GM12801 (cell line): ENCODE measurements around the gene MCM7.

Source experiments
- TF ChIP-seq, protein P1 (sequence below): IDR thresholded peaks from one replicate; pipeline ENCODE4 v1.5.1; 2011; ENCODE audit warnings: control low read depth; ENCODE audit not compliant: insufficient read length; ENCODE audit errors: extremely low read depth

The MCM7 gene

DNA sequence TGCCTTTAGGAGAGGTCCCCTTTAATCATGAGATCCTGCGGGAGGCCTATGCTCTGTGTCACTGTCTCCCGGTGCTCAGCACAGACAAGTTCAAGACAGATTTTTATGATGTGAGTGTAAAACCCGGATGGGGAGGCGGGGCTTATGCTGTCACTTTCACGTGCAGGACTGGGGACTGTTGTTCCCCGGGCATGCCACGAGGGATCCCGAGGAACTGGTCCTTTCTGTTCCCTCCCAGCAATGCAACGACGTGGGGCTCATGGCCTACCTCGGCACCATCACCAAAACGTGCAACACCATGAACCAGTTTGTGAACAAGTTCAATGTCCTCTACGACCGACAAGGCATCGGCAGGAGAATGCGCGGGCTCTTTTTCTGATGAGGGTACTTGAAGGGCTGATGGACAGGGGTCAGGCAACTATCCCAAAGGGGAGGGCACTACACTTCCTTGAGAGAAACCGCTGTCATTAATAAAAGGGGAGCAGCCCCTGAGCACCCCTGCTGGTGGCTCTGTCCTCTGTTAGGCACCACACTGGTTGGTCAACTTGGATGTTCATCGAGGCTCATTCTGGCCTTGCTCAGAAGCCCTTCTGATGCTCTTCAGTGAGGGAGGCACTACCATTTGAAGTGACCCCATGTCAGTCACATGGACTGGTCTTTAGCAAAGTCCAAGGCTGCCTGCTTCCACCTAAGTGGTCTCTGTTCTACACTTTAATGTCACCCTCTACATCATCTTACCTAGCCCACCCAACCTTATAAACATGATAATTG, 9.6 kb downstream of the MCM7 start:
- TF ChIP-seq, protein P1, sequence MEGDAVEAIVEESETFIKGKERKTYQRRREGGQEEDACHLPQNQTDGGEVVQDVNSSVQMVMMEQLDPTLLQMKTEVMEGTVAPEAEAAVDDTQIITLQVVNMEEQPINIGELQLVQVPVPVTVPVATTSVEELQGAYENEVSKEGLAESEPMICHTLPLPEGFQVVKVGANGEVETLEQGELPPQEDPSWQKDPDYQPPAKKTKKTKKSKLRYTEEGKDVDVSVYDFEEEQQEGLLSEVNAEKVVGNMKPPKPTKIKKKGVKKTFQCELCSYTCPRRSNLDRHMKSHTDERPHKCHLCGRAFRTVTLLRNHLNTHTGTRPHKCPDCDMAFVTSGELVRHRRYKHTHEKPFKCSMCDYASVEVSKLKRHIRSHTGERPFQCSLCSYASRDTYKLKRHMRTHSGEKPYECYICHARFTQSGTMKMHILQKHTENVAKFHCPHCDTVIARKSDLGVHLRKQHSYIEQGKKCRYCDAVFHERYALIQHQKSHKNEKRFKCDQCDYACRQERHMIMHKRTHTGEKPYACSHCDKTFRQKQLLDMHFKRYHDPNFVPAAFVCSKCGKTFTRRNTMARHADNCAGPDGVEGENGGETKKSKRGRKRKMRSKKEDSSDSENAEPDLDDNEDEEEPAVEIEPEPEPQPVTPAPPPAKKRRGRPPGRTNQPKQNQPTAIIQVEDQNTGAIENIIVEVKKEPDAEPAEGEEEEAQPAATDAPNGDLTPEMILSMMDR: no peak

DNA sequence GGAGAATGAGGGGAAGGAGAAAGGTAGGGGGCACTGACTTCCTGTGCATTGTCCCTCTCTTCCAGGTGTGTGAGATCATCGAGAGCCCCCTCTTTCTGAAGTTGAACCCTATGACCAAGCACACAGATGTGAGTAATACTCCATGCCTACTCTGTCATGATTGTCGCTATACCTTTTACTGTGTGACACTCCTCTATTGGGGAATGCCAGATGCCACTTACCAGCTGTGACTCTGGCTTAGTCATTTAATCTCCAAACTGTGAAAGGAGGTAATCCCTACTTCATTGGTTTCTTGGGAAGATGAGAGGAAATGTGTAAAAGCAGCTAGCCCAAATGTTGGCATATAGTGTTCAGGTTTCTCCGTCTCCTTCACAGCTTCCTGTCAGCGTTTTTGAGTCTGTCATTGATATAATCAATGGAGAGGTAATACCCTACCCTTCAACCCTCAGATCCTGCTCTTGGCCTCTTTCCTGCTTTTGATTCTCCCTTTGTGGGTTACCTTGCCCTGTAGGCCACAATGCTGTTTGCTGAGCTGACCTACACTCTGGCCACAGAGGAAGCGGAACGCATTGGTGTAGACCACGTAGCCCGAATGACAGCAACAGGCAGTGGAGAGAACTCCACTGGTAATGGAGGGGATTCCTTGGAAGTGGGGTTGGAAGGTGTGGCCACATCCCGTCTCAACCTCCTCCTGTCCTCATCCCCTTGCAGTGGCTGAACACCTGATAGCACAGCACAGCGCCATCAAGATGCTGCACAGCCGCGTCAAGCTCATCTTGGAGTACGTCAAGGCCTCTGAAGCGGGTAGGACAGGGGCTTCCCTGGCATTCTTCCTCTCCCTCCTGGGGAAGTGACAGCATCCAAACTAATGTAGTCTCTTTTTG, 10.4 kb downstream of the MCM7 start:
- TF ChIP-seq, protein P1: no peak

DNA sequence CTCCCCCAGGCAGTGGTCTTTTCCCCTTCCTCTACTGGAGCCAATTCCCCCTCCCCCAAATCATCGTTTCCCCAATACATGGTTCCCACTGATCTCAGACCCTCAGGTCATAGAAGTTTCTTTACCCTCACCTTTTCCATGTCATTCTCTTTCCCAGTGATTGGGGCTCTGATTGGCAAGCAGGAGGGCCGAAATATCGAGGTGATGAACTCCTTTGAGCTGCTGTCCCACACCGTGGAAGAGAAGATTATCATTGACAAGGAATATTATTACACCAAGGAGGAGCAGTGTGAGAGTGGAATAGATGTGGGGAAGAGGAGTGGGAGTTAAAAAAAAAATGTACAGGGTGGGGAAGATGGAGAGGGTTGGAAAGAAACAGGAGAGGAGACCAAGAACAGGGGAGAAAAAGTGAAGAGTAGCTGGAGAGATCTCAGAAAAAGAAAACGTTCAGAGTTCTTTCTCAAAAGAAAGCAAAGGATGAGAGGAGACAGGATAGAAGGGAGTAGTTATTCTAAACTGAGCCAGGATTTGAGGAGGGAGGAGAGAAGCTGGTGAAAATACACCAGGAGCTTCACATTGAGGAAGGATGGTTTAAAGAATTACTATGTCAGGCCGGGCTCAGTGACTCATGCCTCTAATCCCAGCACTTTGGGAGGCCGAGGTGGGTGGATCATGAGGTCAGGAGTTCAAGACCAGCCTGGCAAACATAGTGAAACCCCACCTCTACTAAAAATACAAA, 11.6 kb downstream of the MCM7 start:
- TF ChIP-seq, protein P1: no peak

DNA sequence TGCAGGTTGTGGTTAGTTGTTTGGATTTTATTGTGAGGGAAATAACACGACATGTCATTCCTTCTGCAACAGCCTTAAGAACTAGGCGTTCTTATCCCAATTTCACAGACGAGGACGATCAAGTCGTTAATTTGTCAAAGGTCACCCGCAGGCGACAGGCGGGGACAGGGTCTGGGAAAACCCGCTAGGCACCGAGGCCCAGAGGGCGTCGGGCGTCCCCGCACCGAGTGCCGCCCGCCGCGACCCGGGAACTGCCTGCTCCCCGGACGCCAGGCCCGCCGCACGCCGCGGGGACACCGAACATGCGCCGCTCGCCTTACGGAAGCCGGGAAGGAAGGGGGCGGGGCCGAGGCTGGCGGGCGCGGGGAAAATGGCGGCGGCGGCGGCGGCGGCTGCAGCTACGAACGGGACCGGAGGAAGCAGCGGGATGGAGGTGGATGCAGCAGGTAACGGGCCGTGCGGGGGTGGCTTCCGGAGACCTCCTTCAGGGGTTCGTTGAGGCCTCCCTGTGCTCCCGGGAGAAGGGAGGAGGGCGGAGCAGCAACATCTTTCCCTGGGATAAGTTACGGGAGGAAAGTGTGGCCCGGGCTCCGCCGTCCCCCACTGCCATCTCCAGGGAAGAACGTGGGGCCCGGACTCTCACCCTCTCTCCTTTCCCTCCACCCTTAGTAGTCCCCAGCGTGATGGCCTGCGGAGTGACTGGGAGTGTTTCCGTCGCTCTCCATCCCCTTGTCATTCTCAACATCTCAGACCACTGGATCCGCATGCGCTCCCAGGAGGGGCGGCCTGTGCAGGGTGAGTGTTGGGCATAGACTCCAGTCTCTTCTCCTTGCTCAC, 12.4 kb downstream of the MCM7 start, which contains the start of gene COPS6:
COPS6 (plus strand) TSS at position 349 of the 837 bp plus-strand sequence; CDS start at position 371, 22 bp downstream.
- TF ChIP-seq, protein P1: no peak

DNA sequence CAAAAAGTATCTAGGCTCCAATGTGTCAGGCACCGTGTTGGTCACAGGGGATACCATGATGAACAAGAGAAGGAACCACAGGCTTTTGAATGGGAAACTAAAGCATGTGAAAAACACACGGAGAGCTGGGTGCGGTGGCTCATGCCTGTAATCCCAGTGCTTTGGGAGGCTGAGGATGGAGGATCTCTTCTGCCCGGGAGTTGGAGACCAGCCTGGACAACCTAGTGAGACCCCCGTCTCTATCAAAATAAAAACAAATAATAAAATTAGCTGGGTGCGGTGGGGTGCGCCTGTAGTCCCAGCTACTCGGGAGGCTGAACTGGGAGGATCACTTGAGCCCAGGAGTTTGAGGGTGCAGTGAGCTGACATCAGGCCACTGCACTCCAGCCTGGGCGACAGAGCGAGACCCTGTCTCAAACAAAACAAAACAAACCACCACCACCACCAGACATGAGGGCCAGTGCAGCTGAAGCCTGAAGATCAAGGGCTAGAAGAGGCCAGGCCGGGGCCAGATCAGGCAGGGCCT, 13.0 kb downstream of the MCM7 start:
- TF ChIP-seq, protein P1: no peak

DNA sequence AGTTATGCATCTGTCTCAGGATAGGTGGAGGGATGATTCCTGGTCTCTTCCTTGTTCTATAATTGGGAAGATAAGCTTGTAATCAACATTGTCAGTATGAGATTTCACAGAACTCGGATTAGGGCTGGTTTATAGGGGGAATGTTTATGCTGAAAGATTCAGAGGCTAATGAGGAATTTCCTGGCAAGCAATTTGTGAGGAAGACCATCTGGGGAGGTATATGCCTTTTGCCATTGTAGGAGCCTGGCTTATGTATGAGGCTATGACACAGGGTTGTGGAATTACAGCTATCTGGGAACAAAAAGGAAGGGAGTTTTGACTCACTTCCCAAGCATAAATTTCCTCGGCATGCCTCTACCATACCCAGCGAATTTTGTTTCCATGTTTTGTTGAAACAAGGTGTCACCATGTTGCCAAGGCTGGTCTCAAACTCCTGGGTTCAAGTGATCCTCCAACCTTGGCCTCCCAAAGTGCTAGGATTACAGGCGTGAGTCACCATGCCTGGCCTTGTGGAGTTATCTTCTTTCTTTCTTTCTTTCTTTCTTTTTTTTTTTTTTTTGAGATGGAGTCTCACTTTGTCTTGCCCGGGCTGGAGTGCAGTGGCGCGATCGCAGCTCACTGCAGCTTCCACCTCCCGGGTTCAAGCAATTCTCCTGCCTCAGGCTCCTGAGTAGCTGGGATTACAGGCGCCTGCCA, 14.0 kb downstream of the MCM7 start:
- TF ChIP-seq, protein P1: no peak
